OCI-LY7 (cell line): ENCODE measurements around the gene RNF168.

ENCODE experiments used
- EZH2phosphoT487 ChIP-seq: fragments of 200-600 bp; sonication (generic); IDR thresholded peaks from 2 replicates; pipeline ENCODE4 v1.6.1; 2018; ENCODE audit warnings: low read depth, borderline replicate concordance, mild to moderate bottlenecking, mixed run types, antibody characterized with exemption, low read length, moderate library complexity, mixed read lengths
- TF ChIP-seq, protein P1 (sequence below): fragments of 200-600 bp; sonication (generic); conservative IDR thresholded peaks from 2 replicates; pipeline ENCODE4 v1.5.1; 2014; ENCODE audit warnings: mild to moderate bottlenecking, antibody characterized with exemption, low read length, moderate library complexity, mixed read lengths

GRCh38 chr3:196506687-196507086, 3.1 kb upstream of the RNF168 start:
- TF ChIP-seq, protein P1, sequence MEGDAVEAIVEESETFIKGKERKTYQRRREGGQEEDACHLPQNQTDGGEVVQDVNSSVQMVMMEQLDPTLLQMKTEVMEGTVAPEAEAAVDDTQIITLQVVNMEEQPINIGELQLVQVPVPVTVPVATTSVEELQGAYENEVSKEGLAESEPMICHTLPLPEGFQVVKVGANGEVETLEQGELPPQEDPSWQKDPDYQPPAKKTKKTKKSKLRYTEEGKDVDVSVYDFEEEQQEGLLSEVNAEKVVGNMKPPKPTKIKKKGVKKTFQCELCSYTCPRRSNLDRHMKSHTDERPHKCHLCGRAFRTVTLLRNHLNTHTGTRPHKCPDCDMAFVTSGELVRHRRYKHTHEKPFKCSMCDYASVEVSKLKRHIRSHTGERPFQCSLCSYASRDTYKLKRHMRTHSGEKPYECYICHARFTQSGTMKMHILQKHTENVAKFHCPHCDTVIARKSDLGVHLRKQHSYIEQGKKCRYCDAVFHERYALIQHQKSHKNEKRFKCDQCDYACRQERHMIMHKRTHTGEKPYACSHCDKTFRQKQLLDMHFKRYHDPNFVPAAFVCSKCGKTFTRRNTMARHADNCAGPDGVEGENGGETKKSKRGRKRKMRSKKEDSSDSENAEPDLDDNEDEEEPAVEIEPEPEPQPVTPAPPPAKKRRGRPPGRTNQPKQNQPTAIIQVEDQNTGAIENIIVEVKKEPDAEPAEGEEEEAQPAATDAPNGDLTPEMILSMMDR: no peak
- no peak for TF ChIP-seq EZH2phosphoT487
